Mucosa of descending colon (tissue), 3 donors: ENCODE measurements around the gene WDR82. TPM values are rescaled to one million over a fixed set of nuclear protein-coding genes. Genes with fewer than 3 reads are reported as not detected.
A peak's percentile ranks its signal among the peaks of the same experiment; 100 is the strongest.

ENCODE experiments used
- ATAC-seq: fragments of 200-7000 bp; cut with Tn5 transposase; one replicate; pipeline ENCODE4 v1.9.1; 2020; ENCODE audit warnings: mild to moderate bottlenecking, moderate library complexity
- DNase-seq, 3 donors: peaks; one replicate each; pipeline ENCODE4 v3.0.0-alpha.2; 2020
- H3K36me3 ChIP-seq: fragments of 200-600 bp; one replicate; pipeline ENCODE4 v1.8.0; 2021; ENCODE audit warnings: low read depth, mild to moderate bottlenecking
- H3K4me1 ChIP-seq: fragments of 200-600 bp; one replicate; pipeline ENCODE4 v1.8.0; 2021; ENCODE audit warnings: low read depth, mild to moderate bottlenecking
- H3K4me3 ChIP-seq: fragments of 200-600 bp; one replicate; pipeline ENCODE4 v1.8.0; 2021; ENCODE audit warnings: mild to moderate bottlenecking
- H3K9me3 ChIP-seq: fragments of 200-600 bp; one replicate; pipeline ENCODE4 v1.8.0; 2021; ENCODE audit warnings: mild to moderate bottlenecking
- CTCF ChIP-seq: fragments of 200-600 bp; IDR thresholded peaks from one replicate; pipeline ENCODE4 v1.8.0; 2022; ENCODE audit warnings: antibody characterized with exemption, mild to moderate bottlenecking
- intact Hi-C, 2 donors: fragments of 100-400 bp; cut with DNase I in 1 of 2; cut with micrococcal nuclease in 1 of 2; formaldehyde crosslinking; loops; one replicate each; pipeline versions ENCODE4 v1.11.0 to v1.11.1; 2022; cut with DNase I, micrococcal nuclease
- total RNA-seq, 3 donors: library from RNA; stranded (reverse); fragmentation: NEBNext Ultra II Directional in 2 of 3; extraction: Animal tissue kit (Norgen Biotek cat#: 25700) in 2 of 3; gene quantifications; one replicate each; pipeline versions ENCODE4 v1.2.1 to v1.2.4, GENCODE V29; 2021 to 2023
- donor health status: DM: no; HTN: no; CAD: no; lungs with moderate emphysema.
- donor health status: DM: no; HTN: no; CAD: no.
- donor health status: DM: no; HTN: yes; CAD: no.

The WDR82 gene
- total RNA-seq, 3 donors from 2014 or later: 55.8 to 83.1 (median 62.9) TPM

GRCh38 chr3:52248165-52248541 is 30.3 kb downstream of the WDR82 start:
- ATAC-seq (no peak), DNase-seq (peak in 1 of 3 donors; percentile 41)
- peaks cover 5% of the 10 kb centered on the region for H3K4me1 ChIP-seq
- no peaks in the 10 kb centered on the region for H3K9me3 ChIP-seq
- no peak overlapping the region for H3K4me3 ChIP-seq
- intact Hi-C loops: no loop called here
- no peak for TF ChIP-seq CTCF
- no peaks in the 10 kb centered on the region for H3K36me3 ChIP-seq

GRCh38 chr3:52247409-52248164 is 30.9 kb downstream of the WDR82 start:
- no peaks in the 10 kb centered on the region for H3K36me3 ChIP-seq
- TF ChIP-seq CTCF: no peak
- intact Hi-C loops: no loop called here
- no peak overlapping the region for H3K4me3 ChIP-seq
- DNase-seq (peak in 1 of 3 donors; percentile 9), ATAC-seq (no peak)
- H3K9me3 ChIP-seq: no peaks in the 10 kb centered on the region
- H3K4me1 ChIP-seq: peaks cover 5% of the 10 kb centered on the region

GRCh38 chr3:52246728-52247408 is 31.6 kb downstream of the WDR82 start:
- H3K9me3 ChIP-seq: no peaks in the 10 kb centered on the region
- DNase-seq (peak in 2 of 3 donors; percentile 44 to 60), ATAC-seq (peak; percentile 13)
- peaks cover 5% of the 10 kb centered on the region for H3K4me1 ChIP-seq
- H3K36me3 ChIP-seq: no peaks in the 10 kb centered on the region
- H3K4me3 ChIP-seq: no peak overlapping the region
- intact Hi-C loops: no loop called here
- no peak for TF ChIP-seq CTCF

- no peaks in the 10 kb centered on the region for H3K9me3 ChIP-seq
- H3K4me1 ChIP-seq: peaks cover 5% of the 10 kb centered on the region
- DNase-seq: no peak
- H3K36me3 ChIP-seq: no peaks in the 10 kb centered on the region
- intact Hi-C loops: no loop called here
- peak; percentile 10 for ATAC-seq
- peak overlapping the region; percentile 30 for H3K4me3 ChIP-seq
- no peak for TF ChIP-seq CTCF
These were observed 32.2 kb downstream of the WDR82 start for GRCh38 chr3:52246264-52246620.

GRCh38 chr3:52245322-52246263 is 32.9 kb downstream of the WDR82 start, which contains the start of gene PPM1M:
Gene PPM1M (plus strand): TSS chr3:52245759. CDS start chr3:52245825, 66 bp downstream.
- no peak for TF ChIP-seq CTCF

More at GRCh38 chr3:52245322-52246263, 32.9 kb downstream of the WDR82 start, which contains the start of gene PPM1M:
- intact Hi-C loops: no loop called here
- DNase-seq (peak; percentile 56 to 76 (median 72)), ATAC-seq (peak; percentile 68)
- H3K9me3 ChIP-seq: no peaks in the 10 kb centered on the region
- H3K4me3 ChIP-seq: peak within 1 kb of the TSS; percentile 30
- H3K4me1 ChIP-seq: peaks cover 5% of the 10 kb centered on the region
- no peaks in the 10 kb centered on the region for H3K36me3 ChIP-seq
